OCI-LY1 (cell line): ENCODE results near the gene GRIP1.

Experiments
- H2AFZ ChIP-seq: fragments of 200-600 bp; sonication (generic), shearing (Covaris generic); 2 replicates; pipeline ENCODE4 v1.6.0; 2014; ENCODE audit warnings: antibody characterized with exemption, mild to moderate bottlenecking, low read length
- H3F3A ChIP-seq: fragments of 200-600 bp; sonication (generic), shearing (Covaris generic); 2 replicates; pipeline ENCODE4 v1.6.0; 2014; ENCODE audit warnings: mild to moderate bottlenecking, antibody characterized with exemption, low read length, moderate library complexity; ENCODE audit not compliant: insufficient read depth
- H3K27ac ChIP-seq: fragments of 200-600 bp; sonication (generic); 2 replicates; pipeline ENCODE4 v1.5.1; 2014; ENCODE audit warnings: low read length, mixed run types, mild to moderate bottlenecking, low read depth; ENCODE audit not compliant: poor library complexity, severe bottlenecking
- H3K27me3 ChIP-seq: fragments of 200-600 bp; sonication (generic); 2 replicates; pipeline ENCODE4 v1.6.0; 2014; ENCODE audit warnings: antibody characterized with exemption, mild to moderate bottlenecking, low read length, moderate library complexity; ENCODE audit not compliant: insufficient read depth
- H3K36me3 ChIP-seq: fragments of 200-600 bp; sonication (generic); 2 replicates; pipeline ENCODE4 v1.6.1; 2014; ENCODE audit warnings: mild to moderate bottlenecking, antibody characterized with exemption, low read length, moderate library complexity, mixed read lengths; ENCODE audit not compliant: insufficient read depth
- H3K4me1 ChIP-seq: fragments of 200-600 bp; sonication (generic); 2 replicates; pipeline ENCODE4 v1.5.1; 2014; ENCODE audit warnings: mild to moderate bottlenecking, low read length, moderate library complexity; ENCODE audit not compliant: insufficient read depth, severe bottlenecking
- H3K4me2 ChIP-seq: fragments of 200-600 bp; sonication (generic), shearing (Covaris generic); 2 replicates; pipeline ENCODE4 v1.6.1; 2014; ENCODE audit warnings: low read length
- H3K4me3 ChIP-seq: fragments of 200-600 bp; sonication (generic); 2 replicates; pipeline ENCODE4 v1.5.1; 2014; ENCODE audit warnings: low read length, low read depth, mild to moderate bottlenecking, mixed read lengths; ENCODE audit not compliant: poor library complexity, severe bottlenecking
- H3K79me2 ChIP-seq: fragments of 200-600 bp; shearing (Covaris generic); 2 replicates; pipeline ENCODE4 v1.6.1; 2016; ENCODE audit warnings: mixed run types, low read length, mixed read lengths; ENCODE audit not compliant: insufficient read depth
- H3K9ac ChIP-seq: fragments of 200-600 bp; sonication (generic), shearing (Covaris generic); 2 replicates; pipeline ENCODE4 v1.6.1; 2014; ENCODE audit warnings: mild to moderate bottlenecking, low read length, mixed read lengths
- H3K9me2 ChIP-seq: fragments of 200-600 bp; sonication (generic), shearing (Covaris generic); 2 replicates; pipeline ENCODE4 v1.6.1; 2014; ENCODE audit warnings: low read depth, mild to moderate bottlenecking, low read length, mixed read lengths
- H3K9me3 ChIP-seq: fragments of 200-600 bp; shearing (Covaris generic); 2 replicates; pipeline ENCODE4 v1.6.1; 2014; ENCODE audit warnings: low read length, mixed read lengths
- H4K20me1 ChIP-seq: fragments of 200-600 bp; sonication (generic), shearing (Covaris generic); 2 replicates; pipeline ENCODE4 v1.6.0; 2016; ENCODE audit warnings: mild to moderate bottlenecking, low read length; ENCODE audit not compliant: insufficient read depth
- EZH2 ChIP-seq: fragments of 200-600 bp; sonication (generic), shearing (Covaris generic); IDR thresholded peaks from 2 replicates; pipeline ENCODE4 v1.8.0; 2017; ENCODE audit warnings: borderline replicate concordance, mixed run types, mild to moderate bottlenecking, antibody characterized with exemption, low read length, moderate library complexity, mixed read lengths
- TF ChIP-seq, protein P1 (sequence below): fragments of 200-600 bp; sonication (generic), shearing (Covaris generic); IDR thresholded peaks from 2 replicates; pipeline ENCODE4 v1.5.1; 2017; ENCODE audit warnings: mild to moderate bottlenecking, antibody characterized with exemption, low read length, moderate library complexity, mixed read lengths

Gene GRIP1

DNA sequence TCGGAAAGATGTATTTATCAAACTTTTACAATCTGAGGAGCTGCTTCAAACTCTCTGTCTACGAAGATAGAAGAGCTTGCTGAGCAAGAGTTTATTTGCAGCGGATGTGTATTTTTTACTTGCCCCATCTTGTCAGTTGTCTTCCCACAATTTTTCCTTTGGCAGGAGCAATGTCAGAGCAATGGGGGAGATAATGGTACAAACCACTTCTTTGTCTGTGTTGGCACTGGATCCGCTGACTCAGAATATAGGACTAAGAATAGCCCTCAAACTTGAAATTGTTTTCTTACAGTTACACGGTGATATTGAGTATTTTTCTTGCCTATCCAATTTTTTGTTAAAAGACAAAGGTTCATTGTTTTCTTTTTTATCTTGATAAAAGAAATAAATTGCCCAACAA is 348.9 kb downstream of the GRIP1 start:
- Histone ChIP-seq H3F3A (no peaks in the 10 kb centered on the region), H3K27ac (no peak overlapping the region), H3K9me3 (no peaks in the 10 kb centered on the region), H3K4me1 (no peaks in the 10 kb centered on the region), H3K27me3 (no peaks in the 10 kb centered on the region), H3K79me2 (no peaks in the 10 kb centered on the region), H3K36me3 (peaks cover 3% of the 10 kb centered on the region; the same call in 1 of the 2 replicates), H3K4me2 (no peak overlapping the region), H2AFZ (no peak overlapping the region), H3K4me3 (no peak overlapping the region), H3K9me2 (no peaks in the 10 kb centered on the region), H3K9ac (no peak overlapping the region), H4K20me1 (no peaks in the 10 kb centered on the region)
- TF ChIP-seq EZH2 = no peak
- TF ChIP-seq, protein P1, sequence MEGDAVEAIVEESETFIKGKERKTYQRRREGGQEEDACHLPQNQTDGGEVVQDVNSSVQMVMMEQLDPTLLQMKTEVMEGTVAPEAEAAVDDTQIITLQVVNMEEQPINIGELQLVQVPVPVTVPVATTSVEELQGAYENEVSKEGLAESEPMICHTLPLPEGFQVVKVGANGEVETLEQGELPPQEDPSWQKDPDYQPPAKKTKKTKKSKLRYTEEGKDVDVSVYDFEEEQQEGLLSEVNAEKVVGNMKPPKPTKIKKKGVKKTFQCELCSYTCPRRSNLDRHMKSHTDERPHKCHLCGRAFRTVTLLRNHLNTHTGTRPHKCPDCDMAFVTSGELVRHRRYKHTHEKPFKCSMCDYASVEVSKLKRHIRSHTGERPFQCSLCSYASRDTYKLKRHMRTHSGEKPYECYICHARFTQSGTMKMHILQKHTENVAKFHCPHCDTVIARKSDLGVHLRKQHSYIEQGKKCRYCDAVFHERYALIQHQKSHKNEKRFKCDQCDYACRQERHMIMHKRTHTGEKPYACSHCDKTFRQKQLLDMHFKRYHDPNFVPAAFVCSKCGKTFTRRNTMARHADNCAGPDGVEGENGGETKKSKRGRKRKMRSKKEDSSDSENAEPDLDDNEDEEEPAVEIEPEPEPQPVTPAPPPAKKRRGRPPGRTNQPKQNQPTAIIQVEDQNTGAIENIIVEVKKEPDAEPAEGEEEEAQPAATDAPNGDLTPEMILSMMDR = no peak

DNA sequence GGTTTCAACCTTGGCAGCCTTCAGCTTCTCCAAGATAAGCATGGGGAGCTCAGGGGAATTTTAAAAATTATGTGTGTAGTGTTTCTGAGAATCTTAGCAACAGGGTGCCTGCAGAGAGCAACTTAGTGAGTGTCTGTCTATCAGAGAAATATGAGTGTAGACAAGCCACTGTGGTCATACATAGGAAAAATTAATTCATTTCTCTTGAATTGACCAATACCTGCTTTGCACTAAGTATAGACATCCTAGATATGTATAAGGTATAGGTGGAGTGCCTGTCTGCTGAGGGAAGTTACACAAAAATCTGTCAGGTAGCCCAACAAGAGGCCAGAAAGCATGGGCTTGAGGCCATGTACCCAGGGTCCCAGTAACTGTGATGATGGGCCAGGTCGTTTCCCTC is 355.9 kb downstream of the GRIP1 start:
- H3K27me3 ChIP-seq = no peaks in the 10 kb centered on the region
- H3K4me1 ChIP-seq = no peaks in the 10 kb centered on the region
- H3K4me2 ChIP-seq = no peak overlapping the region
- no peaks in the 10 kb centered on the region for H4K20me1 ChIP-seq
- no peak overlapping the region for H2AFZ ChIP-seq
- H3K79me2 ChIP-seq = no peaks in the 10 kb centered on the region
- no peaks in the 10 kb centered on the region for H3F3A ChIP-seq
- no peak overlapping the region for H3K4me3 ChIP-seq
- H3K36me3 ChIP-seq = peaks cover 3% of the 10 kb centered on the region; the same call in 1 of the 2 replicates
- H3K9ac ChIP-seq = no peak overlapping the region
- H3K9me3 ChIP-seq = no peaks in the 10 kb centered on the region
- TF ChIP-seq, protein P1 = no peak
- no peak for TF ChIP-seq EZH2
- no peaks in the 10 kb centered on the region for H3K9me2 ChIP-seq
- no peak overlapping the region for H3K27ac ChIP-seq

DNA sequence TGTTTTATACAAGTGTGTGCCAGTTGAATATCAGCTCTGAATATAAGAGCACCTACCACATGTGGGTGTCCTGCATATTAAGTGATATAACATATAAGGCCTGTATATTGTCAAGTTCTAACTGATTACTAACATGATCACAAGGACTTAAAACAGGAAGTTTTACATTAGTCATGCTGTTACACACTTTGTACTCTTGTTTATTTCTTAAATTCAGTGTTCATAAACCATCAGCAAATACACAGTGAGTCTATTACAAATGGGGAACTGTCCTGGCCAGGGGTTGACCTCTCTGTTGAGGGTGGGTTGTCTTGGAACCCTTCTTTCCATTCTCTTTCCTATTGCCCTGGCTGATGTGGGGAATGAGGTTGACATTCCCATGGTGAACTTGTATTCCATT is 357.4 kb downstream of the GRIP1 start:
- peaks cover 3% of the 10 kb centered on the region; the same call in 1 of the 2 replicates for H3K36me3 ChIP-seq
- no peaks in the 10 kb centered on the region for H3K9me3 ChIP-seq
- no peaks in the 10 kb centered on the region for H3K27me3 ChIP-seq
- no peak overlapping the region for H2AFZ ChIP-seq
- H3K27ac ChIP-seq = no peak overlapping the region
- H3K9me2 ChIP-seq = no peaks in the 10 kb centered on the region
- no peak overlapping the region for H3K4me2 ChIP-seq
- H3K79me2 ChIP-seq = no peaks in the 10 kb centered on the region
- H3K4me3 ChIP-seq = no peak overlapping the region
- no peak overlapping the region for H3K9ac ChIP-seq
- no peaks in the 10 kb centered on the region for H3K4me1 ChIP-seq
- H4K20me1 ChIP-seq = no peaks in the 10 kb centered on the region
- H3F3A ChIP-seq = no peaks in the 10 kb centered on the region
- no peak for TF ChIP-seq EZH2
- TF ChIP-seq, protein P1 = no peak
